ENCODE data around the gene SCGB2A2.

The SCGB2A2 gene

GRCh38 chr11:62253999-62254542 is 15.9 kb upstream of the SCGB2A2 start:
- no peaks in the 10 kb centered on the region for H3K4me1 ChIP-seq (ENCODE audit: control insufficient read depth, low read length)
- no peaks in the 10 kb centered on the region for H3F3A ChIP-seq (ENCODE audit: control insufficient read depth, insufficient read depth)
- H3K4me3 ChIP-seq (ENCODE audit: low read length): no peak overlapping the region
- H3K9me2 ChIP-seq (replicated peaks; ENCODE audit: control insufficient read depth, low read length): no peaks in the 10 kb centered on the region
- H3K4me2 ChIP-seq (ENCODE audit: low read length): no peak overlapping the region
- no peaks in the 10 kb centered on the region for H3K36me3 ChIP-seq (ENCODE audit: control insufficient read depth, low read length)
- TF ChIP-seq, protein P1, sequence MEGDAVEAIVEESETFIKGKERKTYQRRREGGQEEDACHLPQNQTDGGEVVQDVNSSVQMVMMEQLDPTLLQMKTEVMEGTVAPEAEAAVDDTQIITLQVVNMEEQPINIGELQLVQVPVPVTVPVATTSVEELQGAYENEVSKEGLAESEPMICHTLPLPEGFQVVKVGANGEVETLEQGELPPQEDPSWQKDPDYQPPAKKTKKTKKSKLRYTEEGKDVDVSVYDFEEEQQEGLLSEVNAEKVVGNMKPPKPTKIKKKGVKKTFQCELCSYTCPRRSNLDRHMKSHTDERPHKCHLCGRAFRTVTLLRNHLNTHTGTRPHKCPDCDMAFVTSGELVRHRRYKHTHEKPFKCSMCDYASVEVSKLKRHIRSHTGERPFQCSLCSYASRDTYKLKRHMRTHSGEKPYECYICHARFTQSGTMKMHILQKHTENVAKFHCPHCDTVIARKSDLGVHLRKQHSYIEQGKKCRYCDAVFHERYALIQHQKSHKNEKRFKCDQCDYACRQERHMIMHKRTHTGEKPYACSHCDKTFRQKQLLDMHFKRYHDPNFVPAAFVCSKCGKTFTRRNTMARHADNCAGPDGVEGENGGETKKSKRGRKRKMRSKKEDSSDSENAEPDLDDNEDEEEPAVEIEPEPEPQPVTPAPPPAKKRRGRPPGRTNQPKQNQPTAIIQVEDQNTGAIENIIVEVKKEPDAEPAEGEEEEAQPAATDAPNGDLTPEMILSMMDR (IDR thresholded peaks at IDR 0.05; ENCODE audit: low read depth, low read length, poor library complexity, severe bottlenecking): no peak
- TF ChIP-seq EZH2phosphoT487 (IDR thresholded peaks at IDR 0.05; ENCODE audit: borderline replicate concordance, low read length): no peak
- H4K20me1 ChIP-seq (ENCODE audit: control insufficient read depth, insufficient read depth, low read depth, low read length): no peaks in the 10 kb centered on the region
- H3K27me3 ChIP-seq (ENCODE audit: control insufficient read depth, low read length): no peaks in the 10 kb centered on the region
- H3K27ac ChIP-seq (ENCODE audit: low read depth, low read length): no peak overlapping the region
- no peaks in the 10 kb centered on the region for H3K79me2 ChIP-seq (ENCODE audit: control insufficient read depth, low read length)
- H3K9me3 ChIP-seq (ENCODE audit: control insufficient read depth, insufficient read depth, low read length): peaks cover 12% of the 10 kb centered on the region

DNA sequence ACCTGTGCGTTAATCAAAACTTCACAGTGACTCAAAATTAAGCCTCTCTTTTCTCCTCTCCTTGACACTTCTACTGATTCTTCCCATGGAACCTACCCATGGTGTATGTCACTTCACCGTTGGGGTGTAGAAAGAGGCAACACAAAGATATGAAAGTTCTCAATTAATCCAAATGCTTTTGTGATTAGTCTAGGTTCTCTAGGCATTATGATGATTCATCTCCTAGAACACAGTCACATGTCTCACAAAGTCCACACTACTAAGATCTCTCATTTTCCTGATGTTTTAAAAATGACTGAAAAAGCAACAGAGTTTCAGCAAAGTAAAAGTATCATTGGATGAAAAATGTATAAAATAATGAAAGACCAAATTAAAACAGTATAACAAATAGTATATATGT is 13.7 kb upstream of the SCGB2A2 start:
- H3K36me3 ChIP-seq (ENCODE audit: control insufficient read depth, low read length): no peaks in the 10 kb centered on the region
- no peak overlapping the region for H3K4me2 ChIP-seq (ENCODE audit: low read length)
- peaks cover 5% of the 10 kb centered on the region for H3K9me3 ChIP-seq (ENCODE audit: control insufficient read depth, insufficient read depth, low read length)
- H3K4me3 ChIP-seq (ENCODE audit: low read length): no peak overlapping the region
- H3K4me1 ChIP-seq (ENCODE audit: control insufficient read depth, low read length): no peaks in the 10 kb centered on the region
- H3K9me2 ChIP-seq (replicated peaks; ENCODE audit: control insufficient read depth, low read length): no peaks in the 10 kb centered on the region
- no peak overlapping the region for H3K27ac ChIP-seq (ENCODE audit: low read depth, low read length)
- no peaks in the 10 kb centered on the region for H3K79me2 ChIP-seq (ENCODE audit: control insufficient read depth, low read length)
- no peaks in the 10 kb centered on the region for H3F3A ChIP-seq (ENCODE audit: control insufficient read depth, insufficient read depth)
- TF ChIP-seq, protein P1 (IDR thresholded peaks at IDR 0.05; ENCODE audit: low read depth, low read length, poor library complexity, severe bottlenecking): no peak
- no peak for TF ChIP-seq EZH2phosphoT487 (IDR thresholded peaks at IDR 0.05; ENCODE audit: borderline replicate concordance, low read length)
- no peaks in the 10 kb centered on the region for H4K20me1 ChIP-seq (ENCODE audit: control insufficient read depth, insufficient read depth, low read depth, low read length)
- peaks cover 11% of the 10 kb centered on the region for H3K27me3 ChIP-seq (ENCODE audit: control insufficient read depth, low read length)

GRCh38 chr11:62260261-62260953 is 9.6 kb upstream of the SCGB2A2 start:
- H3K9me3 ChIP-seq (ENCODE audit: control insufficient read depth, insufficient read depth, low read length): no peaks in the 10 kb centered on the region
- H3K27ac ChIP-seq (ENCODE audit: low read depth, low read length): no peak overlapping the region
- no peaks in the 10 kb centered on the region for H3K9me2 ChIP-seq (replicated peaks; ENCODE audit: control insufficient read depth, low read length)
- no peak for TF ChIP-seq EZH2phosphoT487 (IDR thresholded peaks at IDR 0.05; ENCODE audit: borderline replicate concordance, low read length)
- TF ChIP-seq, protein P1 (IDR thresholded peaks at IDR 0.05; ENCODE audit: low read depth, low read length, poor library complexity, severe bottlenecking): no peak
- H3K4me2 ChIP-seq (ENCODE audit: low read length): no peak overlapping the region
- H3F3A ChIP-seq (ENCODE audit: control insufficient read depth, insufficient read depth): no peaks in the 10 kb centered on the region
- H3K27me3 ChIP-seq (ENCODE audit: control insufficient read depth, low read length): peaks cover 21% of the 10 kb centered on the region
- H3K4me1 ChIP-seq (ENCODE audit: control insufficient read depth, low read length): no peaks in the 10 kb centered on the region
- no peaks in the 10 kb centered on the region for H3K36me3 ChIP-seq (ENCODE audit: control insufficient read depth, low read length)
- no peak overlapping the region for H3K4me3 ChIP-seq (ENCODE audit: low read length)
- H3K79me2 ChIP-seq (ENCODE audit: control insufficient read depth, low read length): no peaks in the 10 kb centered on the region
- H4K20me1 ChIP-seq (ENCODE audit: control insufficient read depth, insufficient read depth, low read depth, low read length): no peaks in the 10 kb centered on the region

Measured in DOHH2 (cell line).